Measurements from ENCODE around the gene ZFYVE9. TPM values are rescaled to one million over a fixed set of nuclear protein-coding genes. Genes with fewer than 3 reads are reported as not detected.

The ZFYVE9 gene
- total and polyA plus RNA-seq, 10 of the 15 experiments (the other 5 are each of a cell fraction or from before 2014, with no cell fraction given): 0.26 to 6.9 (median 2.3) TPM

GRCh38 chr1:52156460-52156859 lies 14.6 kb downstream of the ZFYVE9 start (continued):
- TF ChIP-seq MYC (IDR thresholded peaks at IDR 0.05; ENCODE audit: insufficient read depth, insufficient read length, insufficient replicate concordance, low read length, severe bottlenecking): no peak
- no peak for TF ChIP-seq ZNF217 (IDR thresholded peaks at IDR 0.05)
- no peak for TF ChIP-seq POLR2AphosphoS5 (IDR thresholded peaks at IDR 0.05; ENCODE audit: low read length)
- TF ChIP-seq BRCA1 (IDR thresholded peaks at IDR 0.05; ENCODE audit: low read depth, low read length): no peak
- TF ChIP-seq EGR1 (IDR thresholded peaks at IDR 0.05; ENCODE audit: borderline replicate concordance in 1 of 2, low read depth in 2 of 2, low read length in 2 of 2): no peak
- TF ChIP-seq SMARCA5 (IDR thresholded peaks at IDR 0.05): no peak
- no peak for TF ChIP-seq ZNF274 (IDR thresholded peaks at IDR 0.05; ENCODE audit: insufficient read depth, insufficient read length)
- TF ChIP-seq ZNF207 (IDR thresholded peaks at IDR 0.05; ENCODE audit: borderline replicate concordance): no peak
- no peak for TF ChIP-seq CEBPZ (IDR thresholded peaks at IDR 0.05; ENCODE audit: low read depth, low read length)
- no peak for TF ChIP-seq EP300 (IDR thresholded peaks at IDR 0.05; ENCODE audit: borderline replicate concordance in 1 of 2, control insufficient read depth in 1 of 2, low read depth in 2 of 2, low read length in 2 of 2)
- no peak for TF ChIP-seq ETV6 (conservative IDR thresholded peaks at IDR 0.05 in 1 of 2, IDR thresholded peaks at IDR 0.05 in 1 of 2; ENCODE audit: borderline replicate concordance in 1 of 2, low read depth in 1 of 2)

Measured in GM12878 (cell line).